GM12892 (cell line): ENCODE data around the gene GPER1.

ENCODE experiments used
- POLR2A ChIP-seq: IDR thresholded peaks from 2 replicates; pipeline ENCODE4 v1.6.1; 2011; ENCODE audit warnings: low read depth, low read length, control low read depth
- POLR2AphosphoS5 ChIP-seq: IDR thresholded peaks from 2 replicates; pipeline ENCODE4 v1.6.1; 2011; ENCODE audit warnings: low read depth, low read length, control low read depth

DNA sequence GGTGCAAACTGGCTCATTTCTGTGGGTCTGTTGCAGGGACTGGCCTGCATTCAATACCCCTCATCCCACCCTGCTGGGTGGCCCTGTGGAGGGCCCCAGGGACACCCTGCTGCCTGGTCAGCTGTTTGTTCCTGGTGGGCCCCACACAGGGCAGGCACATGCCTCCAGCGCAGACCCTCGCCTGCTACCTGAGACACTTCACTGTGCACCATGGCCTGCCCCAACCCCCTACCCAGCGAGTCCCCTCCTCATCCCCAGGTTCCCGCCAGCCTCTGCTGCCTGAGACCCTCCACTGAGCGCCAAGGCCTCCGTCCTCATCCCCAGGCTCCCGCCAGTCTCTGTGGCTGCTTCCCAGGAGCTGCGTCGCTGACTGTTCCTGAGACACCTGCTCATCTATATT lies 26.7 kb upstream of the GPER1 start:
- TF ChIP-seq POLR2AphosphoS5: no peak
- TF ChIP-seq POLR2A: no peak
